NCI-H2227 (cell line): ENCODE measurements around the gene CDK7.

ENCODE experiments used
- DNase-seq: peaks from one replicate; lab custom pipeline; 2025; ENCODE audit not compliant: unreplicated experiment; lab: John Stamatoyannopoulos, UW

CDK7 gene

DNA sequence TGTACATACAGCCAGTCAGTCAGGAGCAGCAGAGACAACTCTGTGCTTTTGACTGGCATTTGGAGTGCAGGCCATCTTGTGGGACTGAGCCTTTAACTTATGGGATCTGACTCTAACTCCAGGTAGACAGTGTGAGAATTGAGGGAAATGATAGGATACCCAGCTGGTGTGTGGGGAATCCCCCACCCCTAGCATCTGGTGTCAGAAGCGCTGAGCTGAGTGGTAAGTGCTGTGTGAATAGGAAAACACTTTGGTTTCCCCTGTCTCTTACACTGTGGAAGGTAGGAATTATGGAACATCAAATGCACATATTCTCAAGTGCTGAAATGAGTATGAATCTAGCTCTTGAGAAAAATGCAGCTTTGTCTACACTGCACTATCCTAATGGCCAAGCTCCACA is 54.0 kb downstream of the CDK7 start:
- DNase-seq, result peak; percentile 14

DNA sequence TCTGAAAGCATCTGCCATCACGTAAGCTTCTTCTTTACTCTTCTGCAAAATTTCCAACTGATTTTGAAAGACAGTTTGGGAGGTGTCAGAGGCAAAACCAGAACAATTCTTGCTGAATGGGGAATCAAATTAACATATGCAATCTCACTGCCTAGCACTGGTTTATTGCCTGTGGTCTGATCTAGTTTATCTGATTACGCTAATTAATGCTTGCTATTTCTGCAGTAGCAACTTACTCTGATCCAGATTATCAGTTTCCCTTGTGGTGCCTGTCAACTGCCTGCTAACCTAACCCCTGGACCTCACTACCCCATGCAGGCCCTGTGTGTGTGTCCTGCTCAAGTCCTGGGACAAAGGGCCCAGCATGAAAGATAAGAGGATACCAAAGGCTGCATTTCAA is 57.6 kb downstream of the CDK7 start:
- DNase-seq, result no peak

DNA sequence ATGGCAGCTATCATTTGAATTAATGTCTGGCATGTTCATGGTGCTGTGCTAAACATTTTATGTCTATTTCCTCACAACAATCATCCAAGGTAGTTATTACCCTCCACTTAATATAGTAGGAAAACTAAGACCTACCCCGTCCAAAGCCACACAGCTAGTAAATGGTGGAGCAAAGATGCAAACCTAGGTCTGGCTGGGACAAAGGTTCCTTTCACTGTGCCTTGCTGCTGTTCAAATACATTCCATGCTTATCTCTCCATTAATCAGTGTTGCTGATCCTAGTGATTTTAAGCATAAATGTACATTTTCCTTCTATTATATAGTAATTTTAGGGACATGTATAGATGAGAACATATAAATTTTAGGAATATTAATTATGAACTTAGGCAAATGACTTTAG is 59.2 kb downstream of the CDK7 start:
- no peak for DNase-seq

DNA sequence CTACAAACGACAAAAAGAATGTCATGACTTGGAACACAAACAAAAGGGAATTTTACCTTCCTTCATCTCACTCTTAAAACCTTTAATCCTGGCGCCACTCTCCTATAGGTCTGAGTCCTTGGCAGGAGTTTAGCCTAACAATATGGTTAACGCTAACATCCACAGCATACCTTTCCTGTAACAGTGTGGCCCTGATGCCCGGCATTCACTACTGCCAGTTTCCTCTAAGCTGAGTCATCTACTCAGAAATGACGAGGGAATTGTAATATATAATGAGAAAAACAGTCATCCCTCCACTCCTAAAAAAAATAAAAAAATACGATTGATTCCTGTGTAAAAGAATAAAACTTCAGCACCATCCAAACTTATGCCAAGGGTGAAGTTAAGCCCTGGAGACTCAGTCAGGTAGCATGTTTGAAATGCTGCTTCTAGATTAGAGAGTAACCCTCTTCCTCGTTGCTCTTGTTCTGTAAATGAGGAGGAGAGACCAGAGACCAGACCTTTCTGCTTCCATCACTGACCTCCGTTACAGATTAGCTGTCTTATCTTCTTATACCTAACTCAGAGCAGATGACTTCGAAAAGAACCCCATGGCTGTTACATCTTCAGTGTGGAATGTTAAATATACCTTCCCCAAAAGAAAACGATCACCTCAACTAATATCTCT is 60.5 kb downstream of the CDK7 start:
- no peak for DNase-seq

DNA sequence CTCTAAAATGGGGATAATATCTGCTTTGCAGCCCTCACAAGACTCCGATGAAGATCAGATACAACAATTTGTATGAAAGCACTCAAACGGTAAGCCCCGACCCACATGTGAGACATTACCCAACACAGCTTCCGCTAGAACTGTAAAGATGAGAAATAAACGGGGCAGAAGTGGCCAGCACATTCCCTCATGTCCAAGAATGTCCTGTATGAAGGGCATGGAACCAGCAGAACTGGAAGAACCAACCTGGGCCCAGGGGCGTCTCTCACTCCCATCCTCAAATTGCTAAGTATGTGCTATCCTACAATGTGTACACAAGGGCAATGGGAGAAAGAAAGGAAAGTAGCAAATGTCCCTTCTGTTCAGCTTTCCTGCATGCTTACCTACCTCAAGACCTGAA is 64.9 kb downstream of the CDK7 start:
- no peak for DNase-seq

DNA sequence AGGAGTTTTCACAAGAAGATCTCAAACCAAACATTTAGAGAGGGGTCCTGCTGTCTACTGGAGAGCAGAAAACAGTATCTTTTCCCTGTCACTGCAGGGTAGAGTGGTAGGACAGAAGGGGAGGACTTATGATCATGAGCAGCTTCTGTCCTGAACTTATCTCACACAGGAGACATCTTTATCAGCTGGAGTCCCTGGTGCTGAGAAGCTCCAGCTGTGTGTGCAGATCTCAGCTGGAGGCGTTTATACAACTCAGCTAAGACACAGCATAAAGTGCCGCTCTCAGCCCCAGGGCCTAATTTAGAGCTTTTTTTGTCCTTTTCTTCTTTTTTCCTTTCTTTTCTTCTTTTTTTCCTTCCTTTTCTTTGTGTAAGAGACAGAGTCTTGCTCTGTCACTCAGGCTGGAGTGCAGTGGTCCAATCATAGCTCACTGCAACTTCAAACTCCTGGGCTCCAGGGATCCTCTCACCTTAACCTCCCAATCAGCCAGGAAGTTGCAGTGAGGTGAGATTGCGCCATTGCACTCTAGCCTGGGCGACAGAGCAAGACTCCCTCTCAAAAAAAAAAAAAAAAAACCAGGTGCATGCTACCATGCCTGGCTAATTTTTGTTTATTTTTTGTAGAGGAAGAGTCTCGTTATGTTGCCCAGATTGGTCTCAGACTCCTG is 66.0 kb downstream of the CDK7 start:
- no peak for DNase-seq

DNA sequence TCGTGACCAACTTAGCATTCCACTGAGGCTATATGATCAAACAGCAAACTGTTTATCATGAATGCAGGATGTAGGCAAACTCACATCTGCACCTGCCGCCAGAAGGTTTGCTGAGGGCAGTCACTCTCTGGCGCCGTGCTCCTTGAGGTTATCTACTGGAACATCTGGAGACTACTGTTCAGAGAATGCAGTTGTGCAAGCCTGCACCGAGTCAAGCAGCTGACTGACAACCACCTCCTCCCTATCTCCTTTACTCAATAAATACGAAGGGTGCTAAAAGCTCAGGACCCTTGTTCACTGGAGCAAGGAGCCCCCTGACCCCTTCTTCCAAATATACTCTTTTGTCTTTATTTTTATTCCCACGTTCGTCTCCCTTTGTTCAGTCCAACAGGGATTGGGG is 70.8 kb downstream of the CDK7 start:
- no peak for DNase-seq

DNA sequence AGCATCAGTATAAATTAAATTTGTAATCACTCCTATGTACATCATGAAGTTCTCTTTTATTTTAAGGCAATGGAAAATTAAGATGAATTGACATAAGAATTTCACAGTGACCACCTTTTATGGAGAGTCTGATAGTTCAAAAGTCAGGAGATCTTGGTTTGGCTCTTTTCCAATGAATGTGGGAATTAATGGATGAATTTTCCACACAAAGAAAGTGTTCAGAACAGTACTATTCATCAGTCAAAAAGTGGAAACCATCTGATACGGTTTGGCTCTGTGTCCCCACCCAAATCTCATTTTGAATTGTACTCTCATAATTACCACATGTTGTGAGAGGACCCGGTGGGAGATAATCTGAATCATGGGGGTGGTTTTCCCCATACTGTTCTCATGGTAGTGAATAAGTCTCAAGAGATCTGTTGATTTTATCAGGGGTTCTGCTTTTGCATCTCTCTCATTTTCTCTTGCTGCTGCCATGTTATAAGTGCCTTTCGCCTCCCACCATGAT is 73.4 kb downstream of the CDK7 start:
- DNase-seq, result no peak

DNA sequence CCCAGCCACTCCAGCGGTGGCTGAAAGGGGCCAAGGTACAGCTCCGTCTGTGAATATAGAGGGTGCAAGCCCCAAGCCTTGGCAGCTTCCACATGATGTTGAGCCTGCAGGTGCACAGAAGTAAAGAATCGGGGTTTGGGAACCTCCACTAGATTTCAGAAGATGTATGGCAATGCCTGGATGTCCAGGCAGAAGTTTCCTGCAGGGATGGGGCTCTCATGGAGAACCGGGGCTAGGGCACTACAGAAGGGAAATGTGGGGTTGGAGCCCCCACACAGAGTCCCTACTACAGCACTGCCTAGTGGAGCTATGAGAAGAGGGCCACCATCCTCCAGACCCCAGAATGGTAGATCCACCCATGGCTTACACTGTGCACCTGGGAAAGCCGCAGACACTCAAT is 74.7 kb downstream of the CDK7 start:
- no peak for DNase-seq

DNA sequence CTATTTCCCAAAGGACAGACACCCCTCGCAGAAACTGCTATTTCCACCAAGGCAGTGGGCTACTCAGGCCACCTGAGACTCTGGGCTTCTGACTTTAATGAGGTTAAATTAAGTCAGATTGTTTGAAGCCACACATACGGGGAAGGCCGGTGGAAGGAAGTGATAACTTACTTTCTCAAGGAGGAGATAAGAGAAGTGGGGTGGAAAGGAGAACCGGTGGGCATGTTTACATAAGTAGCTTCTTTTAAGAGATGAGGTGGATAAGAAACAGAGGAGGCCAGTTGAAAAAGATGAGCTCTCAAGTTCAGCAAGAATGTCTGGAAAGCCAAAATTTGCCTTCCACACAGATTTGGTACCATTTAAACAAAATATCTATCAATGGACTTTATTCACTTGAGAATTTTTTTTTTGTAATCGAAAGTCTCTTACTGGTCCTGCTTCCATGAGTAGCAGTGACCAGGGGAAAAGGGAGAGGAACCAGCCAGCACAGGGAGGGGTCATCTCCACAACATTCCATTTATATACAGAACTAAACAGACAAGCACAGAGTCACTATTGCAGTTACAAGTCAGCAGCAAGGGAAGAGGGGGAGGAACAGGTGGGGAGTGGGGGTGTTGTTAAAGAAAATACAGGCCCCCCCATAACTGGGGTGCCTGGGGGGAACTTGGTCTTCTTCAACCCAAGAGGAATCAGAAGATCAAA is 77.9 kb downstream of the CDK7 start:
- DNase-seq, result no peak

DNA sequence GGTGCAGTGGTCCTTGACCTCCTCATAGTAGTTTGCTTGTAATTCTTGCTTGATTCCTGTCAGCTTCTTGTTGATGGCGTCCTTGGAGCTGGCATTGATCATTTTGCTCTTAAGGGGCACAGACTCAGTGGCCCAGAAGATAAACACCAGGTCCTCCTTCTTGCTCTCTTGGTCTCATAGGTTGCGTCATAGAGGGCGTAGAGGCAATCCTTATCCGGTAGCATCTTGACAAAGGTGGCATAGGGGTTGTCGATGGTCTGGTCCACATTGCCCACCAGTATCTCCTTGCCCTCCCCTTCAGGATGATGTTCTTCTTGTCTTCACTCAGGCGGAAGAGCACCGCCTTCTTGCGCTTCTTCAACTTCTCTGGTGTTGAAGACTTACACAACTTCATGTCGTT is 78.7 kb downstream of the CDK7 start:
- DNase-seq, result no peak

DNA sequence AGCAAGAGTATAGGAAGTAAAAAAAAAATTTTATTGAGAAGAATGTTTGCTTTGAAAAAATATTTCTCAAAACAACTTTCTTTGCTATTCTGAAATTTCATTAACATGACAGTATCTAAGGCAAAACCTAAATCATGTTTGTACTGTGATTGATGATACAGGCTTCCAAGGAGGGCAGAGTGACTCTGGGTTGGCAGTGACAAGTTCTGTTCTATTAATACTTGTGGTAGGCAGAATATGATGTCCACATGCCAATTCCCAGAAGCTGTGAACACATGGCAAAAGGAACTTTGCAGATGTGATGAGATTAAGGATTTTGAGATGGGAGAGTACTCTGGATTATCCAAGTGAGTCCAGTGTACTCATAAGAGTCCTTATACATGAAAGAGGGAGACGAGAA is 81.3 kb downstream of the CDK7 start:
- no peak for DNase-seq

DNA sequence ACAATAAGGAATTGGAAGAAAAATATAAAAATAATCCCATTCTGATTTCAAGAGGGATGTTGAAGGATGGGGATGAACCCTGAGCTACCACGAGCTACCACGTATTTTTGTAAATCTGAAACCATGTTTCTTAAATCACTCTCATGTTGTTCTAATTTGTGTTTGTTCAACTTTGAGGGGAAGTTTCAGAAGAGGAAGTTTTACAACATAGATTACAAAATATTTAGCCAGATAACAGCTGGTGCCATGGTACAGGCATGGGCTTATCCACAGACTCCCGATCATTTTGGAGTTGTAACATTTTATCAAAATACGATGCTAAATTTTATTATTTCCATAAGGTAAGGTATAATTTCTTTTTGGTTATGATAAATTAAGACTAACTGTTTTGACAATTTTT is 82.7 kb downstream of the CDK7 start:
- no peak for DNase-seq

DNA sequence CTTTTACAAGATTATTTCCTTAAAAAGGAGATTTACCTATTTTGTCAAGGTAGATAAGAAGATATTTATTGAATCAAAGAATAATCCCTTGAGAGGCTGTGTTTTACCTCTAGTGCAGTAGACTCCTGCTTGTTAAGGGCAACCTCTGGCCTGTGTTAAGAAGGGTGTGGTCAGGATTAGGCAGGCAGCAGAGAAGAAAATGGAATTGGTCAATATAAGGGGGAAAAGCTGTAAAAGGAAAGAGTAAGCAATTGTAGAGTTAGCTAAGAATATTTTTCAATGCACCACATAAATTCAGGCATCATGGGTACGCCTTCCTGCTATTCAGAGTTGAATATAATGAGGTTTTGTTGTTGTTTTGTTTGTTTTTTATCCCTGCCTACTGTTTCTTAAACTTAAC is 91.7 kb downstream of the CDK7 start:
- DNase-seq, result no peak
